ENCODE data around the gene CXCL17.

DNA sequence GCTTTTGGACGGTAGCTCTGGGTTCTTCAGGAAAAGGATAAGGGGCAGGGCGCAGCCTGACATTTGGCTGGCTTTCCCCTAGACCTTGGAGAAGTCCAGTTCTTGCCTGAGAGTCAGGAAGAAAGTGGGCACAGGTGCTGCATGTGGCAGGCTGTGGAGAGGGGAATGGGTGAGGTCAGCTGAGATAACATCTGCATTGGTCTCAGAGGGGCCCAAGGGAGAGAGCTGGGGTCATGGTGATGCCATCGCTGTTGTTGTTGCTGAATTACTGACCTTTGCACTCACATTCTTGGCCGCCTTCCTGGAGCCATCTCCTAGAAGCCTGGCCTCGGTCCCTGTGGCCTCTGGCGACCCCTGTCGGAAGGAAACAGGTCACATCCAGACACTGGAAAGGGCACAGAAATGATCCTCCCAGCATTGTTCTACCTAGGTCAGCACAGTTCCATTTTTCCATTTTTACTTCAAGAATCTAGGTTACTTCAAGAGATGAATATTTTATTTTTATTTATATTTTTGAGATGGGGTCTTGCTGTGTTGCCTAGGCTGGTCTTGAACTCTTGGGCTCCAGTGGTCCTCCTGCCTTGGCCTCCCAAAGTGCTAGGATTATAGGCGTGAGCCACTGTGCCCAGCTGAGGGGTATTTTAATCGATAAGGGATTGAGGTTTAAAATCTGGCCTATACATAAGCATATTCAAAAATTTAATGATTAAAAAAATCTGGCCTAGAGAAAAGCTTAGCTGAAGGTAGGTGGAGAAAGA lies 9.1 kb downstream of the CXCL17 start:
- peak; percentile 87 for TF ChIP-seq CTCF (IDR thresholded peaks at IDR 0.05; ENCODE audit: low read depth, low read length, poor library complexity, severe bottlenecking)
- no peak for TF ChIP-seq EZH2phosphoT487 (IDR thresholded peaks at IDR 0.05; ENCODE audit: borderline replicate concordance, low read length)

Data from DOHH2 (cell line).